ENCODE data around the gene UGT1A5. TPM values are rescaled to one million over a fixed set of nuclear protein-coding genes. Genes with fewer than 3 reads are reported as not detected.

Gene UGT1A5
- total RNA-seq, 1 donor from 2014 or later = not detected

GRCh38 chr2:233768076-233768475 lies 55.4 kb downstream of the UGT1A5 start:
- H3K4me3 Mint-ChIP-seq = no peak overlapping the region
- peaks cover 3% of the 10 kb centered on the region for H3K27me3 Mint-ChIP-seq (ENCODE audit: insufficient read depth, low read depth)
- H3K9me3 ChIP-seq (ENCODE audit: low read depth) = no peaks in the 10 kb centered on the region
- no peak overlapping the region for H3K27ac ChIP-seq
- H3K27me3 ChIP-seq = no peaks in the 10 kb centered on the region
- H3K4me1 ChIP-seq = no peaks in the 10 kb centered on the region
- peaks cover 31% of the 10 kb centered on the region for H3K9me3 Mint-ChIP-seq
- H3K9ac ChIP-seq = no peak overlapping the region
- no peaks in the 10 kb centered on the region for H3K79me2 ChIP-seq (ENCODE audit: low read depth)
- H3F3A ChIP-seq (ENCODE audit: low read depth) = no peaks in the 10 kb centered on the region
- peaks cover 5% of the 10 kb centered on the region for H3K36me3 Mint-ChIP-seq
- no peak for DNase-seq (ENCODE audit: low spot score)
- H3K4me1 Mint-ChIP-seq = peaks cover 14% of the 10 kb centered on the region
- no peak overlapping the region for H3K4me2 ChIP-seq
- TF ChIP-seq EZH2phosphoT487 (IDR thresholded peaks at IDR 0.05) = no peak
- H3K36me3 ChIP-seq = no peaks in the 10 kb centered on the region
- no peaks in the 10 kb centered on the region for H4K20me1 ChIP-seq (ENCODE audit: low read depth)
- peak overlapping the region; percentile 28 for H2AFZ ChIP-seq (replicated peaks)
- H3K4me3 ChIP-seq = no peak overlapping the region
- peak overlapping the region; percentile 98 for H3K27ac Mint-ChIP-seq

- Mint-ChIP-seq H3K27ac (no peak overlapping the region), H3K27me3 (ENCODE audit: insufficient read depth, low read depth) (peaks cover 3% of the 10 kb centered on the region), H3K9me3 (peaks cover 31% of the 10 kb centered on the region), H3K4me1 (peaks cover 14% of the 10 kb centered on the region), H3K4me3 (no peak overlapping the region), H3K36me3 (peaks cover 5% of the 10 kb centered on the region)
- no peaks in the 10 kb centered on the region for H3K36me3 ChIP-seq
- H4K20me1 ChIP-seq (ENCODE audit: low read depth) = no peaks in the 10 kb centered on the region
- H3K9me3 ChIP-seq (ENCODE audit: low read depth) = no peaks in the 10 kb centered on the region
- no peak overlapping the region for H2AFZ ChIP-seq (replicated peaks)
- no peaks in the 10 kb centered on the region for H3K4me1 ChIP-seq
- no peak overlapping the region for H3K4me3 ChIP-seq
- no peak overlapping the region for H3K9ac ChIP-seq
- H3K4me2 ChIP-seq = no peak overlapping the region
- H3K27me3 ChIP-seq = no peaks in the 10 kb centered on the region
- H3F3A ChIP-seq (ENCODE audit: low read depth) = no peaks in the 10 kb centered on the region
- no peak for TF ChIP-seq CTCF (IDR thresholded peaks at IDR 0.05)
- TF ChIP-seq EZH2phosphoT487 (IDR thresholded peaks at IDR 0.05) = no peak
- TF ChIP-seq EZH2 (IDR thresholded peaks at IDR 0.05) = no peak
- H3K27ac ChIP-seq = no peak overlapping the region
- DNase-seq (ENCODE audit: low spot score) = no peak
- no peaks in the 10 kb centered on the region for H3K79me2 ChIP-seq (ENCODE audit: low read depth)
Measured at GRCh38 chr2:233769260-233769659, 56.6 kb downstream of the UGT1A5 start.

GRCh38 chr2:233772153-233772552 lies 59.4 kb downstream of the UGT1A5 start:
- Mint-ChIP-seq H3K4me1 (peaks cover 10% of the 10 kb centered on the region), H3K27ac (no peak overlapping the region), H3K36me3 (peaks cover 5% of the 10 kb centered on the region), H3K9me3 (peaks cover 30% of the 10 kb centered on the region), H3K4me3 (no peak overlapping the region), H3K27me3 (ENCODE audit: insufficient read depth, low read depth) (peaks cover 7% of the 10 kb centered on the region)
- Histone ChIP-seq H3K27me3 (no peaks in the 10 kb centered on the region), H2AFZ (replicated peaks) (no peak overlapping the region), H3K79me2 (ENCODE audit: low read depth) (no peaks in the 10 kb centered on the region), H3K27ac (no peak overlapping the region), H3K9me3 (ENCODE audit: low read depth) (no peaks in the 10 kb centered on the region), H3K4me3 (no peak overlapping the region), H3K36me3 (no peaks in the 10 kb centered on the region), H3K4me1 (no peaks in the 10 kb centered on the region), H3K4me2 (no peak overlapping the region), H3K9ac (no peak overlapping the region), H3F3A (ENCODE audit: low read depth) (no peaks in the 10 kb centered on the region), H4K20me1 (ENCODE audit: low read depth) (no peaks in the 10 kb centered on the region)
- DNase-seq (ENCODE audit: low spot score) = no peak
- TF ChIP-seq EZH2phosphoT487 (IDR thresholded peaks at IDR 0.05) (no peak), EZH2 (IDR thresholded peaks at IDR 0.05) (no peak), CTCF (IDR thresholded peaks at IDR 0.05) (no peak)

- H3K9me3 Mint-ChIP-seq = peaks cover 28% of the 10 kb centered on the region
- H3K4me1 Mint-ChIP-seq = peaks cover 7% of the 10 kb centered on the region
- Histone ChIP-seq H3K9ac (no peak overlapping the region), H3K36me3 (no peaks in the 10 kb centered on the region), H3K27me3 (no peaks in the 10 kb centered on the region), H3K4me2 (no peak overlapping the region), H3K4me3 (no peak overlapping the region), H3F3A (ENCODE audit: low read depth) (no peaks in the 10 kb centered on the region), H2AFZ (replicated peaks) (no peak overlapping the region), H3K9me3 (ENCODE audit: low read depth) (no peaks in the 10 kb centered on the region), H3K27ac (no peak overlapping the region), H3K4me1 (no peaks in the 10 kb centered on the region), H4K20me1 (ENCODE audit: low read depth) (no peaks in the 10 kb centered on the region), H3K79me2 (ENCODE audit: low read depth) (no peaks in the 10 kb centered on the region)
- no peak for DNase-seq (ENCODE audit: low spot score)
- peaks cover 7% of the 10 kb centered on the region for H3K27me3 Mint-ChIP-seq (ENCODE audit: insufficient read depth, low read depth)
- peaks cover 5% of the 10 kb centered on the region for H3K36me3 Mint-ChIP-seq
- H3K27ac Mint-ChIP-seq = no peak overlapping the region
- TF ChIP-seq EZH2 (IDR thresholded peaks at IDR 0.05) (no peak), EZH2phosphoT487 (IDR thresholded peaks at IDR 0.05) (no peak), CTCF (IDR thresholded peaks at IDR 0.05) (no peak)
- no peak overlapping the region for H3K4me3 Mint-ChIP-seq
Measured at GRCh38 chr2:233772583-233772982, 59.9 kb downstream of the UGT1A5 start.

All from neural progenitor cell (in vitro differentiated cells).